NCI-H1105 (cell line): Measurements from ENCODE around the gene FXR2.
A peak's percentile ranks its signal among the peaks of the same experiment; 100 is the strongest.
"Not testable (repeated sequence)": the region's sequence is repeated elsewhere in the genome, so short reads cannot be mapped to it uniquely, and the experiment has no call there.

ENCODE experiments used
- DNase-seq: peaks from one replicate; lab custom pipeline; 2025; lab: John Stamatoyannopoulos, UW

The FXR2 gene

DNA sequence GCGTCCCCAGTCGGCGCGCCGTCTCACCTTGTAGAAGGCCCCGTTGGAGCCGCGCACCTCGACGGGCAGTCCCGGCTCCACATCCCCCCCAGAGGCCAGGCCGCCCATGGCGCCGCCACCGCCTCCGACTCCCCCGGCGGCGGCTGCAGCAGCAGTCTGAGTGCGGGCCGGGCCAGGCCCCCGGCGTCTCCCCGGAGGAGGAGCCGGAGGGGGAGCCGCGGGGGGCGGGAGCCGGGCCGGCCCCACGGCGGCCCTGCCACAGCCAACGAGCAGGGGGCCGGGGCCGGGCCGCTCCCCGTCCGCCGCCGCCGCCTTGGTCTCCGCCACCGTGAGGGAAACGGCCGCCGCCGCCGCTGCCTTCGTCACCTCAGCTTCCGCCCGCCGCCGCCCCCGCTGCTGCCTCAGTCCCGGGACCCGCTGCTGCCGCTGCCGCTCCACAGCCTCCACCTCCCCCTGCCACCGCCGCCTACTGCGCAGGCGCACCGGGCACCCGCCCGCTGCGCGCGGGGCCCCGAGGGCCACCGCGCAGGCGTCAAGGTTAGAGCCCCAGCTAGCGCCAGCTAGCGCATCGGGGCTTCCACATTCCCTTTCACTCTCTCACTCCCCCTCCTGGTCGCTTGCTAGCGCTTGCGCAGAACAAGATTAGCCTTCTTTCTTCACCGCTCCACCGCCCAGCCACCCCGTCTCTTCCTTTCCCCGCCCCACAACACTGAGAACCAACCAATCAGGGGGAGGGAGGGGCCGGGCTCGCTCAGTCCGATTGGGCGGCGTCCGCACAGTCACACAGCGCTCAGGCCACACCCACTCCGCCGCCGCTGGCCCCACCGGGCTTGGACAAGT lies at the start of gene FXR2:
FXR2 (minus strand) TSS at position 473 of the 840 bp plus-strand sequence; CDS start at position 108, 365 bp downstream.
- DNase-seq: peak; percentile 100

DNA sequence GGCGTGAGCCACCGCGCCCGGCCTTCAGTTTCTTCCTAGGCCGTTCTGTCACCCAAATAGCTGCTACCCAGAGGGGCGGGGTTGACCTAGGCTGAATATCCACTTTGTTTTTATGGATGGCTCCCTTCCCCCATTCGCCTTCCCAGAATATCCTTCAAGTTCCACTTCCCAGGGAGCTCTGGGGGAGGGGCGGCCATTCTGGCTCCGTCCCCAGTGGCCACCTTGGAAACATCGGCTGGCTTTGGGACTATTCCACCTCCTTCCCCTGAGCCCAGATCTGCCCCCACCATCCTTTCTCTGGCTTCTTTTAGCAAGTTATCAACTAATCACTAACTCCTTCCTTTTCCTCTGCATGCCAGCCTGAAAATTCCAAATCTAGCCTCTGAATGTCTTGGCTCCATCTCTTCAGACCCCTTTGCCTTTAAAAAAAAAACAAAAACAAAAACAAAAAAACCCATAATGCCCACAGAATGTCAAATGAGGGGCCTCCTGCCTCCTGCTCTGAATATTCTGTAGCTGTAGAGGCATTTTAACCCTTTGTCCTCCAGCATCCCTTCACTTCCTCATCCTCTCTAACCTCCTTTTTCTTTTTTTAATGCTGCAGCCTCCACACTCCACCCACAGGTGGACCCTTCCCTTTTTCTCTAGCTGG lies 42.4 kb upstream of the FXR2 start:
- no peak for DNase-seq

DNA sequence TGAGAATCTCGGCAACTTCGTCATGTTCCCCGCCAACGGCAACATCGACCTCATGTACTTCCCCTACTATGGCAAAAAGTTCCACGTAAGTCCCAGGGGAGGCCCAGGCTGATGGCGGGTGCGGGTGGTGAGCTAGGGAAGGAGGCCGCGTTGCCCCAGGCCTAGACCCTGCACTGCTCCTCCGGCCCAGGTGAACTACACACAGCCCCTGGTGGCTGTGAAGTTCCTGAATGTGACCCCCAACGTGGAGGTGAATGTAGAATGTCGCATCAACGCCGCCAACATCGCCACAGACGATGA lies 40.8 kb upstream of the FXR2 start:
- no peak for DNase-seq

DNA sequence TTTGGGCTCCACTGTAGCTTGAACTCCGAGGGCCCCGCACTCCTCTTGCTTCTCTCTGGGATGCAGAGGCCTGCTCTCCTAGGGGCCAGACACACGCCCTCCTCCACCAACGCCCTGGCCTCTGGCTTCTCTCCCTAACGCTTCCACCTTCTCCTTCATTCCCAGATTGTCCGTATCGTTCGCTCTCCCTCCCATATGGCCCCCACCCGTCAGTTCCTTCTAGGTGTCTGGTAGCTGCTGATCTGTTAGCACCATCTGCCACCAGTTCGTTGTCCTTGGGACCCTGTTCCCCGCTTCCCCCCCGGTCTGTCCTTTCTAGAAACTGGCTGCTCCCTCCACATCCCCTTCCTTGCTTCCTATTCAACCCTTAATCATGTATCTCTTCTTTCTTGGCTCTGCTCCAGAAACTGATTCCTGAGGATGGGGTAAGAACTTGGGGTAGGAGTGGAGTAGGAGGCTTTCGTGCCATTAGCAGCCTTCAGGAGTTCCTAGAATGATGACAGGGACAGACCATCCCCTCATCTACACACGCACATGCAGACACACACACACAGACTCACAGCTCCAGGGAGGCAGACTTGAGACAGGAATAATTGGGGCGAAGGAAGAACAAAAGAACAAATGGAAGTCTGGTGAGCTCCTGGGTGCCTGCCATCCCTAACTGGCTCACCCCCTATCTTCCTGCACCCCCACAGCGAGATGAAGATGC lies 40.3 kb upstream of the FXR2 start:
- DNase-seq: no peak

DNA sequence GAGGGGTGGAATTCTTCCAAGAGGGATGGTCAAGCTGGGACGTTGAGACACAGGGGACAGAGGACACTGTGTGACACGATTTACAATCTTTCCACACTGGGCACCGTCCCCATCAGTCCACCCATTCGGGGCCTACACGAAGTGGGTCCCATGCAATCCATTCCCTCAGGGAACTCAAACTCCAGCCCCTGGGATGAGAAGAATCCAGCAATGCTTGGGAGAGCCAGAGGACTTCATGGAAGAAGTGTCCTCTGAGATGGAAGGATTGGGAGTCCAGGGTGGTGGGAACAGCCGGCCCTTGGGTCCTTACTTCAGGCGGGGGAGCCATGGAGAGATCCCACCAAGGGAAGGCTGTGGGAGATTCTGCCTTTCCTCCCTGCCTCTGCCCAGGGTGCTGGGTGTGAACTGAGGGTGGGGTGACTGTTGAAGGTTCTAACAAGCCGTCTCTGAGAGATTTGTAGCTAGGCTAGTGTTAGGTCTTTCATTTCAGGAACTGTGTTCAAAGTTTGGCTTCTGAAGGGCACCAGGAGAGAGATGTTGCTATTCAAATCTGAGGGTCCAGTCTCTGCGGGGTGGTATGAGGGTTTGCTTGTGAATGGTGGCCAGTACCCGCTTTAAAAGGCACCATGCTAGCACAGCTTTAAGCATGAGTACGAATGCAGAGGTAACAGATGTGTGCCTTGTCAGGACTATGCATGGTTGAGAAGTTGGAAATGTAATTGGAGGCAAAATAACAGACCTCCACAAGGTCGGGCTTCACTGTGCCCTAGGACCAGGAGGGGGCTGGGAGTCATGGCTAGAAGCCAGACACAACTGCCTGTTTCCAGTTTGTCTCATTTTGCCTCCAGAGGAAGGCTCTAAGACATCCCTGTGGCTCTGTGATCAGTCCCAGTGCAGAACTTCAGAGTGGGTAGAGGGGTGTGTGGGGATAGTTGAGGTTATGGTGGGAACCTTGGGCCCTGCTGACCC lies 38.0 kb upstream of the FXR2 start:
- DNase-seq: no peak

DNA sequence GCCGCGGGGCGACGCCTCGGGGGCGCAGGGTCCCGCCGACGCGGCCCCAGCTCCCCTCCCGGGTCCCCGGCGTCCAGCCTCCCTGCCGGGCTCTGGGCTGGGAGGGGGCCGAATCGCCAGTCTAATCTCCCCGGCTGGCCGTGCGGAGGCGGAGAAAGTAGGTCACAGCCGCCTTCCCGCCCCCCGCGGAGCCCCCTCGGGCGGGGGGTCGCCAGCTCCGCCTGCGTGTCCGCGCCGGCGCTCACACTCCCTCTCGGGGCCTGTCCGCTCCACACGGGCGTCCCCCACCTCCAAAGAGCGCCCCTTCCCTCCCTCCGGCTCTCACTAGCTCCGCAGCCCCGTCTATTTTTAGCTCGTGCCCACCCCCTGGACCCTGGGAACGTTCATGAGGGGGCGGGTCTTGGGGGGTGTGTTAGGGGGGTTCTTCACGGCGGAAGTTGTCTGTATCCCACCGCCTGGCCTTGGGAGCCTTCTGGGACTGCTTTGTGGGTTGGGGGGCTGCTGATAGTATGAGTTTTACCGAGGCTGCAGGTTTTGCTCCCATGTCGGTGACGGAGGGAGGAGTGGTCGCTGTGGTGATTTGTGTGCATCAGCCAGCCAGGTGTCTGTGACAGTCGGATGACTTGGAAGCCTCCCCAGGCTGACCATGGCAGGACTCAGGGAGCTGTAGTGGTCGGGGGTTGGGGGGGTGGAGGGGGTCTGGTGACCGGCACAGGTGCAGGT lies 37.1 kb upstream of the FXR2 start:
- peak; percentile 17 for DNase-seq

DNA sequence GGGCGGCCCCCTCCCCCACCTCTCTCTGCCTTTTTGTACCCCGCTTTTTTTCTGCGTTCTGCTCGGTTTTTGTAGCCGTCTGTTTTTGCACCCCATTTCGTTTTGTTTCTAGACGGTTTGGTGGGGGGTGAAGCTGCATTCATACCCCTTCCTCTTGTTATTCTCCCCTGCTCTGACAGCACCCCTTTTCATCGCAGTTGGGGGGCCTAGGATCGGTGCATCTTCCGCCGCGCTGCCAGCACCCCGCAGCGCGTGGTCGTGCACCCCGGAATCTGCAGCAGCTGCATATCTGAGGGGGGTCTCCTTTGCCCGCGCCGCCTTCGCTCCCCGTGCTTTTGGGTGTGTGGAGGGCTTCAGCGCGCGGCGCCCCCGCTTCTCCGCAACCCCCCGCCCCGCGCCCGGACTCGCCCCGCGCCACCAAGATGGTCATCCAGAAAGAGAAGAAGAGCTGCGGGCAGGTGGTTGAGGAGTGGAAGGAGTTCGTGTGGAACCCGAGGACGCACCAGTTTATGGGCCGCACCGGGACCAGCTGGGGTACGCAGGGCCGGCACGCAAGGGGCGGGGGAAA lies 36.5 kb upstream of the FXR2 start:
- DNase-seq: no peak

DNA sequence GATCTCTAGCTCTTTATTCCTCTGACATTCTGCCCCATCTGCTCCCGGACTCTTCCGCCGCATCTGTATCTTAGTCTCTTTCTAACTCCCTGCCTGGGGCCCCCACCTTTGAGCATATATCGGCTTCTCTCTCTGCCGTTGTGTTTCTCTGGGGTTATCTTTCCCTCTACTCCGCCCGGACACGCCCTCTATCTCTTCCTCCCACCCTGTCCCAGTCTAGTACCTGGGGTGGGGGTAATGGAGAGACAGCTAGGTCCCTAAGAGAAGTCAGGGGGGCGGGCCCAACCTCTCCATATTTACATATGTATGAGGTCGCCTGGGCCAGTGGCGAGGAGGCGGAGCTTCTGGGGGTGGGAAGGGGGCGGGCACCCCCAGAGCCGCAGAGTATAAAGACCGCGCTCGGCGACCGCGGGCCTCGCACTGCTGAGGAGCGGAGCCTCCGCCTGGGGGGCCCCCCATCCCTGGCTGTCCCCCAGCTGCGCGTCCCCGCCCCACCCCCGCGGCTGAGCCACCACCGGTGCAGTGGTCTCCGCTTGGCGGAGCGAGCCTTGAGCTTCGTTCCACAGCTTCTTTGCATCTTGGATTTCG lies 35.9 kb upstream of the FXR2 start, which contains the start of gene ATP1B2:
ATP1B2 (plus strand) TSS at position 418 of the 588 bp plus-strand sequence. CDS start 593 bp downstream, outside the sequence.
- peak; percentile 66 for DNase-seq

DNA sequence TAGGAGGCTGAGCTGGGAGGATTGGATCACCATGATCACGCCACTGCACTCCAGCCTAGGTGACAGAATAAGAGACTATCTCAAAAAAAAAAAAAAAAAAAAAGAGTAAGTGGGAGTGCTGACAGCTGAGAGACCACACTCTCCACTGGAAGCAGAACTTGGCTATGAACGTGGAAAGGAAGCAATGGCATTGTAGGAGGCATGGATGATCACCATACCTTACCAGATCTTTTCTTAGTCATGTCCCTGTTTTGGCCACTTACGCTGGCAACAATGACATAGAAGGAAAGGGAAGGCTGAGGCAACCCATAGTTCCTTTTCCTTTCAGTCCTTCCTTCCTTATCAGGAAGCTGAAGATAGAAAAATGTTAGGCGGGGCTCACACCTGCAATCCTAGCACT lies 32.3 kb upstream of the FXR2 start:
- DNase-seq: no peak

DNA sequence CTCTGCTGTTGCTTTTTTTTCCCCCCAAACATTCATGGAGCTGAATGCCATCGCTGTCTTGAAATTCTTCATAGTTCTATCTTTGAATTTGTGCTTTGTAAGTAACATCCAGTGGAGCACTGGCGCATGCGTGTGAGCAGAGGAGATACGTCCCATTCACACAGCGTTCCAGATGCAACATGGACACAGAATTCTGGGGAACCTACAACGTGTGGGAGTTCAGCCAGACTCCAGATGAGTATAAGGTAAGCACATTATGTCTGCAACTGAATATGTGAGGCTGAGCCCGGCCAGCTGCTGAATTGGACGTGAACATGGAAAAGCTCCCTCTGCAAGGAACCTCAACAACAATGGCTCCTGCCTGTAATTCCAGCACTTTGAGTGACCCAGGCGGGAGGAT lies 31.8 kb upstream of the FXR2 start:
- no peak for DNase-seq

DNA sequence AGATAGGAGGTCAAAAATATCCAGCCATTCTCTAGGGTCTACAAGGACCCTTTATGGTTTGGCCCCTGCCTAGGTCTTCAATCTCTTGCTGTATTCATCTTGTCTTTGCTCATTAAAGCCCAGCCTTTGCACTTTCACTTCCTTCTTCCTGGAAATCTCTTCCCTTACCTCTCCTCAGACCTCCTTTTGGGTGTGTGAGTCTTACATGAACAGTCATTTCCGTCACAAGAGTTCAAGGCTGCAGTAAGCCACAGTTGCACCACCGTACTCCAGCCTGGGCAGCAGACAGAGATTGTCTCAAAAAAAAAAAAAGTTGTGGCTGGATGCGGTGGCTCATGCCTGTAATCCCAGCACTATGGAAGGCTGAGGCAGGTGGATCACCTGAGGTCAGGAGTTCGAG lies 30.1 kb upstream of the FXR2 start:
- DNase-seq: no peak

DNA sequence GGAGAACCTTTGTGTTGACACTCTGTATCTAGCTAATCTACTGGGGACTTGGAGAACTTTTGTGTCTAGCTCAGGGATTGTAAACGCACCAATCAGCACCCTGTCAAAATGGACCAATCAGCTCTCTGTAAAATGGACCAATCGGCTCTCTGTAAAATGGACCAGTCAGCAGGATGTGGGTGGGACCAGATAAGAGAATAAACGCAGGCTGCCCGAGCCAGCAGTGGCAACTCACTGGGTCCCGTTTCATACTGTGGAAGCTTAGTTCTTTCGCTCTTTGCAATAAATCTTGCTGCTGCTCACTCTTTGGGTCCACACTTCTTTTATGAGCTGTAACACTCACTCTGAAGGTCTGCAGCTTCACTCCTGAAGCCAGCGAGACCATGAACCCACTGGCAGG lies 26.9 kb upstream of the FXR2 start:
- not testable (repeated sequence) for DNase-seq

DNA sequence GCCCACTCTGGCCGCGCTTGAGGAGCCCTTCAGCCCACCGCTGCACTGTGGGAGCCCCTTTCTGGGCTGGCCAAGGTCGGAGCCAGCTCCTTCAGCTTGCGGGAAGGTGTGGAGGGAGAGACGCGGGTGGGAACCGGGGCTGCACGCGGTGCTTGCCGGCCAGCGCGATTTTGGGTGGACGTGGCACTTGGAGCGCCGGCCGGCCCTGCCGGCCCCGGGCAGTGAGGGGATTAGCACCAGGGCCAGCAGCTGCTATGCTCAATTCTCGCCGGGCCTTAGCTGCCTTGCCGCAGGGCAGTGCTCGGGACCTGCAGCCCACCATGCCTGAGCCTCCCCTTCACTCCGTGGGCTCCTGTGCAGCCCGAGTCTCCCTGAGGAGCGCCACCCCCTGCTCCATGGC lies 26.1 kb upstream of the FXR2 start:
- no peak for DNase-seq

DNA sequence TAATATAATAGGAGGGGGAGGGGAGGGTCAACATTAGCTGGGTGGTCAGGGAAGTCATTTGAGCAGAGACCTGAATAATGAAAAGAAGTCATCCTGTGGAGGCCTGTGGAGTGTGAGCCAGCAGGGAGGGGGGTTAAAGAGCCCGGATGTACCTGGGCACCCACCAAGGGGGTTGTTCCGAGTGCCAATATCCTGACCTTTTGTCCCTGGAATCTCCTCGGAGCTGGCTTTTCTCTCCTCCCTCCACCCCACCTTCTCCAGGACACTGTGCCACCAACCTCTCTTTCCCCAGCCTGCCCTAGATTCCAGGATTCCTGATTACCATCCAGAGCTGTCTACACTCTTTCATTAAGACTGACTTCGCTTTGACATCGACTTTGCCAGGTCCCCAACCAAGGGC lies 21.5 kb upstream of the FXR2 start:
- DNase-seq: no peak

DNA sequence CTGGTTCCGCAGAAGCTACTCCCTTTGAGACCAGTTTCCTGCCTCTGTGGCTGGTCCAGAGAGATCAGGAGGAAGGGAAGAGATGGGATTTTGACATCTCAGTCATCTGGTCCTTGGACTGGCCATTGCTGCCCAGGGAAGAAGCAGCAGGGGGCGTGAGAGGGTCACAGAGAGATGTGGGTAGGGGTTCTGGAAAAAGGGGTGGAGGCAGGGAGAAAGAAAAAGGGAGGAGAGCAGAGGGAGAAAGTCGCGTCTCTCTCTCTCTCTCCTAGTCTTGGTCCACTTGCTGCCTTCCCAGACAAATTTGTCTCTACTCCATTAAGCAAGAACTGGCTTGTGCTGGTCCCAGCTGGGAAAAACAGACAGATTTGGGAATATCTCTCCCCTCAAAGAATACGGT lies 19.7 kb upstream of the FXR2 start:
- DNase-seq: peak; percentile 26

DNA sequence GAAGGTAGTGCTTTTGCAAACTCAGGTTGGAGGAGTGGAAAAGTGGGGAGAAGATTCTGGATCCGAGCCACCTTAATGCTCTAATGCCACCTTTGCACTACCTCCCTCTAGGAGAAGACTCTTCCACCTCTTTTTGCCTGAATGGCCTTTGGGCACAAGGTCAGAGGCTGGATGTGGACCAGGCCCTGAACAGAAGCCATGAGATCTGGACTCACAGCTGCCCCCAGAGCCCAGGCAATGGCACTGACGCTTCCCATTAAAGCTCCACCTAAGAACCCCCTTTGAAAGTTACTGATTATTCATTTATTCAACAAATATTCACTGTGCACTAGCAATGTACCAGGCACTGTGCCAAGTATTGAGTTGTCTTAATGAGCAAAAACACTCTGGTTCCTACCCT lies 18.4 kb upstream of the FXR2 start:
- DNase-seq: no peak

DNA sequence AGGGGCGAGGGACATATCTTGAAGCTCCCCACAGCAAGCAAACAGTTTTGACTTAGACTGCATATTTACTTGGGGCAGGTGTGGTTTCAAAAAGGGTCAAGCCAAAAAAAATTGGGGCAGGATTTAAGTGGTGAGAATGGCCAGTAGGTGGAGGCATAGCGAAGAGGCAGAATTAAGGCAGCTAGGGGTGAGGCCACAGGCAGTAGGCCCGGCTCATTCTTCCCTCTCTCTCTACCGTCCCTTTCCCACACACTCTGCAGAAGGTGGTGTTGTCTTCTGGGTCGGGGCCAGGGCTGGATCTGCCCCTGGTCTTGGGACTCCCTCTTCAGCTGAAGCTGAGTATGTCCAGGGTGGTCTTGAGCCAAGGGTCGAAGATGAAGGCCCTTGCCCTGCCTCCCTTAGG lies 17.8 kb upstream of the FXR2 start:
- no peak for DNase-seq

DNA sequence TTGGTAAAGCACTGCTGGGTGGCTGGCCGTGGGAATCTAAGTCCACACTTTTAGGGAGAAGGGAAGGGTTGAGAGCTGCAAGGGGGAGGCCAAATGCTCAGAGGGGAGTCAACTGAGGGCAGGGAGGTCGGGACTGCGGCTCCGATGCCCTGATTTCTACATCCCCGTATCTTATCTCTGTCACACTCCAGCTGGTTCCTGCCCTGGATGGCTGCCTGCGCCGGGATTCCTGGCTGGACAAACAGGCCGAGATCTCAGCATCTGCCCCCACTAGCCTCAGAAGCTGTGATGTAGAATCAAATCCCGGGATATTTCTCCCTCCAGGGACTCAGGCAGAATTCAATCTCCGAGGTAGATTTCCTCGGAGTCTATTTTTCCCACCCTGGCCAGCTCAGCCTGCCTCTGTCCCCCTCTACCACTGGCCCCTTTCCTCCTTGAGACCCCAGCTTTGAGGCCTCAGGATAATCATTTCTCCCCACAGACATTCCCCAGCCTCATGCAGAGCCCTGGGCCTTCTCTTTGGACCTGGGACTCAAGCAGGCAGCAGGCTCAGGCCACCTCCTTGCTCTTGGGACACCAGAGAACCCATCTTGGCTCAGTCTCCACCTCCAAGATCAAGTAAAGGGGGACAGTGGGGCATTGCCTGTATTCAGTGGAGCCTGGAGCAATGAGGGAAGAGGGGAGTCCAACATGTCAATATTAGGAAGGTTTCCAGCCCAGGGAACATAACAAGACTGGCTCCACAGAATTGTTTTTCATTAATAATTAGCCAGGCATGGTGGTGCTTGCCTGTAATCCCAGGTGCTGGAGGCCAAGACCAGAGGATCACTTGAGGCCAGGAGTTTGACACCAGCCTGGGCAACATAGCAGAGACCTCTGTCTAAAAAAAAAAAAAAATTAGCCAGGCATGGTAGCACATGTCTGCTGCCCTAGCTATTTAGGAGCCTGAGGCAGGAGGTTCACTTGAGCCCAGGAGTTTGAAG lies 17.0 kb upstream of the FXR2 start:
- DNase-seq: no peak

DNA sequence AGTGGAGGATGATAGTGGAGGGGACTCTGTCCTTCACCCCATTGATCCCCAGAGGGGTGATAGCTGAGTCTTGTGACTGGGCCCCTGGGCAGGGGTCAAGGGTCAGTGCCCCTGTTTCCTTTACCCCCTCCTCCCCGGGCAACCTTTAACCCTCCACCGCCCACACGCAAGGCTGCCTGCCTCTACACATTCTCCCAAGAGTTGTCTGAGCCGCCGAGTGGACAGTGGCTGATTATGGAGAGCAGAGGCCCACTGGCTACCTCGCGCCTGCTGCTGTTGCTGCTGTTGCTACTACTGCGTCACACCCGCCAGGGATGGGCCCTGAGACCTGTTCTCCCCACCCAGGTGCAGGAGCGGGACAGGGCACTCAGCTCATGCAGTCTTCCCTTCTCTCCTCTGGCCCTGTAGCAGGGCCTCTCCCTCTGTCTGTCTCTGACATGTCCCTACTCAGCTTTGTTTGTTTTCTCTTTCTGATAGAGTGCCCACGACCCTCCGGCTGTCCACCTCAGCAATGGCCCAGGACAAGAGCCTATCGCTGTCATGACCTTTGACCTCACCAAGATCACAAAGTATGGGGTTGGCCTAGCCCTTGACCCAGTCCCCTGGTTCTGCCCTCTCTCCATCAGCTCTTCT lies 15.4 kb upstream of the FXR2 start, which contains the start of gene SHBG:
SHBG (plus strand) TSS at position 197 of the 633 bp plus-strand sequence; CDS start at position 235, 38 bp downstream.
- DNase-seq: no peak
